GM06990 (cell line): ENCODE data around the gene ACTL7B.
A peak's percentile ranks its signal among the peaks of the same experiment; 100 is the strongest.

Experiments
- DNase-seq: peaks from one replicate; pipeline ENCODE4 v3.0.0-alpha.2; 2011; ENCODE audit not compliant: insufficient read length; ENCODE audit errors: extremely low read depth
- H3K27me3 ChIP-seq: replicated peaks from 2 replicates; pipeline ENCODE4 v1.6.0; 2011; ENCODE audit warnings: low read length; ENCODE audit not compliant: control insufficient read depth, insufficient read depth
- H3K36me3 ChIP-seq: 2 replicates; pipeline ENCODE4 v1.5.1; 2011; ENCODE audit warnings: low read length; ENCODE audit not compliant: control insufficient read depth, insufficient read depth
- H3K4me3 ChIP-seq: replicated peaks from 2 replicates; pipeline ENCODE4 v1.5.1; 2011; ENCODE audit warnings: low read depth, mild to moderate bottlenecking, control low read depth, low read length
- TF ChIP-seq, protein P1 (sequence below): IDR thresholded peaks from 2 replicates; pipeline ENCODE4 v1.5.1; 2011; ENCODE audit warnings: low read length, control low read depth, mild to moderate bottlenecking, inconsistent platforms; ENCODE audit not compliant: insufficient read depth, poor library complexity, severe bottlenecking

ACTL7B gene

DNA sequence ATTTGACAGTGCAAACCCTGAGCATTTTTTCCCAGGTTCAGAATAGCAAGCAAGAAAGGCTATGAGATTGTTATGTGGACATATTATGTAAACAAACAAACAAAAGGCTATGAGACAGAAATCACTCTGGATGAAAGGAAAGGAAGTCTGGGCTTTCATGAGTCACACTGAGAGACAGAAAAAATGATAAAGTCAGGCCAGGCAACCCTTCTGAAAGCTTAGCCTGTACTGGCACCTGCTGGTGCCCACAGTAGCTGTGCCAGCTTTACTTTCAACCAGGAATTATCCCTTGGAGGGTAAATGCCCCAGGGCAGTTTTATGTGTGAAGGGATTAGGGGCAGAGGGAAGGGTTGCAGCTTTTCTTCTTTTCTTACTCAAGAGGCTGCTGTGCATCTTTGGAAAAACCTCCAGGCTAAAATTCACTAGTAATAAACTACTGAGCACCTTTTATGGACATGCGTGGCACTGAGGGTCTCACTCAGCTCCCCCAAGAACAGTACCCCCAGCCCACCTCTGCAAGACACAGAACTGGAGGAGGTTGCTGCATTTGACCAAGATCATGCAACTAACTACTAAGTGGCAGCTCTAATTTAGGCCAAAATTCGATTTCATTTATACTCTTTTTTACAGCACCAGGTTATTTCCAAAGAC lies 41.7 kb downstream of the ACTL7B start:
- Histone ChIP-seq H3K27me3 (no peaks in the 10 kb centered on the region), H3K4me3 (no peak overlapping the region), H3K36me3 (no peaks in the 10 kb centered on the region)
- TF ChIP-seq, protein P1, sequence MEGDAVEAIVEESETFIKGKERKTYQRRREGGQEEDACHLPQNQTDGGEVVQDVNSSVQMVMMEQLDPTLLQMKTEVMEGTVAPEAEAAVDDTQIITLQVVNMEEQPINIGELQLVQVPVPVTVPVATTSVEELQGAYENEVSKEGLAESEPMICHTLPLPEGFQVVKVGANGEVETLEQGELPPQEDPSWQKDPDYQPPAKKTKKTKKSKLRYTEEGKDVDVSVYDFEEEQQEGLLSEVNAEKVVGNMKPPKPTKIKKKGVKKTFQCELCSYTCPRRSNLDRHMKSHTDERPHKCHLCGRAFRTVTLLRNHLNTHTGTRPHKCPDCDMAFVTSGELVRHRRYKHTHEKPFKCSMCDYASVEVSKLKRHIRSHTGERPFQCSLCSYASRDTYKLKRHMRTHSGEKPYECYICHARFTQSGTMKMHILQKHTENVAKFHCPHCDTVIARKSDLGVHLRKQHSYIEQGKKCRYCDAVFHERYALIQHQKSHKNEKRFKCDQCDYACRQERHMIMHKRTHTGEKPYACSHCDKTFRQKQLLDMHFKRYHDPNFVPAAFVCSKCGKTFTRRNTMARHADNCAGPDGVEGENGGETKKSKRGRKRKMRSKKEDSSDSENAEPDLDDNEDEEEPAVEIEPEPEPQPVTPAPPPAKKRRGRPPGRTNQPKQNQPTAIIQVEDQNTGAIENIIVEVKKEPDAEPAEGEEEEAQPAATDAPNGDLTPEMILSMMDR = peak; percentile 10
- no peak for DNase-seq

DNA sequence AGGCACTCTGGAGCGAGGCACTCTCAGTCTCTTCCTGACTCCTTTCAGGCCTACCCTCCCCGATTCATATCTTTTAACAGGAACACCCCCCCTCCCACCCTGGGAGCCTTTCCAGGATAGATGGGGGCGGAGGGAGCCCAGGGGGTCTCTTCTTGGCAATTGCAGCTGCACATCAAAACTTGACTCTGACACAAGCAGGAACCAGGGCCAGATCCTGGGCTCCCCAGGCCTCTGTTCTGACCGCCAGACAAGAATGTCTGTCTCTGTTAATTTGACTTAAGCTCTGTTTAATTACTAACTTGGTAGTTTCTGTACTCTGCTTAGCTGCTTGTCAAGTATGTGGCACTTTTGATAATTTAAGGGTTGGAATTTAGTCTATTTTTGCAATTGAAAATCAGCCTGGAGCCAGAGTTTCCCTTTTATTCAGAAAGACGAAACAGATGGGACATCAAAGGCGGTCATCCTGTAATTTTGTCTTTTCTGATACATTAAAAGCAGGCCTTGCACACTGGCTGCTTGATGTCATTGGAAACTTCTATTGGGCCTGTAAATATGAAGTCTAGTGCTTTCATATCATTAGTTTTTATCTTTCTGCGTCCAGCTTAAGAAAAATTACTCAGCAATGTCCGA lies 43.3 kb downstream of the ACTL7B start:
- Histone ChIP-seq H3K4me3 (no peak overlapping the region), H3K27me3 (no peaks in the 10 kb centered on the region), H3K36me3 (no peaks in the 10 kb centered on the region)
- TF ChIP-seq, protein P1 = no peak
- DNase-seq = no peak

DNA sequence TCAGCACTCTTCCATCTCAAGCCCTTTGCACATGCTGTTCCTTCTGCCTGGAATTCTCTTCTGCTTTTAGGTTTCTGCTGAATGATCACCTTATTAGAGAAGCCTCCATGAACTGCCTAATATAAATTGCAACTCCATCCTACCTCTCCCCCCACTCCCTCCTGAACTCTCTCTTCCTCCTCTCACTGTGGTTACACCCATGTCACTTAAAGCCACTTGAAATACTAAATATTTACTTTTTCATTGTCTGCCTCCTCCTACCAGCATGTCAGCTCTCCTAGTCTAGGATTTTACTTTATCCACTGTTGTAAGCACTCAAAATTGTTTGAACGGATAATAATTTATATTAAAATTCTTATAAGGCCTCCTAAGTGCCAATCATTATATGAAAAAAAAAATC lies 43.8 kb downstream of the ACTL7B start:
- DNase-seq = no peak
- no peaks in the 10 kb centered on the region for H3K27me3 ChIP-seq
- TF ChIP-seq, protein P1 = no peak
- no peak overlapping the region for H3K4me3 ChIP-seq
- H3K36me3 ChIP-seq = no peaks in the 10 kb centered on the region

DNA sequence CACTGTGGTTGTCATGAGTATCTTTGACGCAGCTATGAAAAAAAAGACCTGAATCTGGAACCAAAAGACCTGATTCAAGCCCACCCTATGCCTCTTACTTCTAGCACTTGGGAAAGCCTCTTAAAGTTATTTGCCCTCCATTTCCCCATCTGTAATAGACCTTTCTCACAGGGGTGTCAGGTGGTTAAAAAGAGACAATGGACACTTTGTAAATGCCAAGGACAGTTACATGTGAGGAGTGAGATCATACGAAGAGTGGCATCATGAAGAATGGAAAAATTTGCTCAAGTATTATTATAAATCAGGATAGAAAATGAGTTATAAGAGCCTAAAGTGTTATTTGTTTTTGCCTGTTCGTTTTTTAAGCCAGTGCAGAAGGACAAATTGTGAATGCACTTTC lies 46.5 kb downstream of the ACTL7B start:
- TF ChIP-seq, protein P1 = no peak
- H3K27me3 ChIP-seq = no peaks in the 10 kb centered on the region

More for the DNA sequence above, 46.5 kb downstream of the ACTL7B start:
- H3K36me3 ChIP-seq = no peaks in the 10 kb centered on the region
- DNase-seq = no peak
- H3K4me3 ChIP-seq = no peak overlapping the region
